ENCODE measurements around the gene XPA. TPM values are rescaled to one million over a fixed set of nuclear protein-coding genes. Genes with fewer than 3 reads are reported as not detected.

XPA gene
- total RNA-seq, 1 donor = 8.7 TPM

DNA sequence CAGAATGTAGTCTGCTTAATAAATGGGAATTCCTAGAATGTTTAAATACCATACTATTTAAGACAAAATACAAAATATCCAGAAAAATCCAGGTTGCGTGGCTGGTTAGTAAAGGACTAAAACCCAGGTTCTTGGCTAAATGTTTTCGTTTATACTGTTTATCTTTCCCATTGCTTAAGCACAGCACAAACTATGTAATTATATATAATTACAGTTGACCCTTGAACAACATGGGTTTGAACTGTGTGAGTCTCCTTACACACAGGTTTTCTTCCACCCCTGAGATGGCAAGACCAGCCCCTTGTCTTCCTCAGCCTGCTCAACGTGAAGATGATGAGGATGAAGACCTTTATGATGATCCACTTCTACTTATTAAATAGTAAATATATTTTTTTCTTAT is 24.7 kb downstream of the XPA start:
- Histone ChIP-seq H3K4me1 (ENCODE audit: insufficient read depth, low read length) (no peaks in the 10 kb centered on the region), H3K36me3 (ENCODE audit: insufficient read depth, low read length) (peaks cover 85% of the 10 kb centered on the region), H4K20me1 (ENCODE audit: insufficient read depth, low read length) (no peaks in the 10 kb centered on the region), H3K79me2 (ENCODE audit: insufficient read depth, low read length) (no peaks in the 10 kb centered on the region), H2AFZ (ENCODE audit: low read length) (no peak overlapping the region), H3K27me3 (ENCODE audit: insufficient read depth, low read length) (no peaks in the 10 kb centered on the region), H3K4me3 (ENCODE audit: insufficient read depth, low read length) (no peak overlapping the region), H3K9me3 (ENCODE audit: low read depth, low read length) (no peaks in the 10 kb centered on the region), H3K4me2 (ENCODE audit: insufficient read depth, low read length) (no peak overlapping the region), H3K27ac (ENCODE audit: low read depth, low read length) (no peak overlapping the region)
- TF ChIP-seq, protein P1, sequence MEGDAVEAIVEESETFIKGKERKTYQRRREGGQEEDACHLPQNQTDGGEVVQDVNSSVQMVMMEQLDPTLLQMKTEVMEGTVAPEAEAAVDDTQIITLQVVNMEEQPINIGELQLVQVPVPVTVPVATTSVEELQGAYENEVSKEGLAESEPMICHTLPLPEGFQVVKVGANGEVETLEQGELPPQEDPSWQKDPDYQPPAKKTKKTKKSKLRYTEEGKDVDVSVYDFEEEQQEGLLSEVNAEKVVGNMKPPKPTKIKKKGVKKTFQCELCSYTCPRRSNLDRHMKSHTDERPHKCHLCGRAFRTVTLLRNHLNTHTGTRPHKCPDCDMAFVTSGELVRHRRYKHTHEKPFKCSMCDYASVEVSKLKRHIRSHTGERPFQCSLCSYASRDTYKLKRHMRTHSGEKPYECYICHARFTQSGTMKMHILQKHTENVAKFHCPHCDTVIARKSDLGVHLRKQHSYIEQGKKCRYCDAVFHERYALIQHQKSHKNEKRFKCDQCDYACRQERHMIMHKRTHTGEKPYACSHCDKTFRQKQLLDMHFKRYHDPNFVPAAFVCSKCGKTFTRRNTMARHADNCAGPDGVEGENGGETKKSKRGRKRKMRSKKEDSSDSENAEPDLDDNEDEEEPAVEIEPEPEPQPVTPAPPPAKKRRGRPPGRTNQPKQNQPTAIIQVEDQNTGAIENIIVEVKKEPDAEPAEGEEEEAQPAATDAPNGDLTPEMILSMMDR (IDR thresholded peaks at IDR 0.05; ENCODE audit: extremely low read depth, low read depth, low read length) = no peak
- DNase-seq (ENCODE audit: insufficient read length, low spot score, missing footprints) = no peak

DNA sequence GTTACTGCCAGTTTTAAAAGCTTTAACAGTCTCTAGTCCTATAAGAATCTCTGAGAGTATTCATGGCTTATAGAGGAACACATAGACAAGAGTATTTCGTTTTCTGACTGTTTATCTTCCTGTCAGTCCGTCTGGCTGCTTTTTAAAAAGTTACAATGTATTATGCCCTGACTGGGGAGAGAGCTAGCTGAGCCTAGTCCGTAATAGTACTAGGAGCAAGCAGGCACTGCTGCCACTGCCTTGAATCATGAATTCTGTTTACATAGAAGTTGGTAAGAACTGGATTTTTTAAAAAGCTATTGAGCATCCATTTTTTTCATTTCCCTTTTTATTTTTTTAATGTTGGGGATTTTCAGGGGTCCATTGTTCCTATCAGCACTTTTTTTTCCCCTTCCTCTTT is 26.6 kb downstream of the XPA start:
- Histone ChIP-seq H2AFZ (ENCODE audit: low read length) (no peak overlapping the region), H3K27me3 (ENCODE audit: insufficient read depth, low read length) (no peaks in the 10 kb centered on the region), H3K27ac (ENCODE audit: low read depth, low read length) (no peak overlapping the region), H3K4me3 (ENCODE audit: insufficient read depth, low read length) (no peak overlapping the region), H3K9me3 (ENCODE audit: low read depth, low read length) (no peaks in the 10 kb centered on the region), H3K4me2 (ENCODE audit: insufficient read depth, low read length) (no peak overlapping the region), H4K20me1 (ENCODE audit: insufficient read depth, low read length) (no peaks in the 10 kb centered on the region), H3K36me3 (ENCODE audit: insufficient read depth, low read length) (peaks cover 92% of the 10 kb centered on the region), H3K79me2 (ENCODE audit: insufficient read depth, low read length) (no peaks in the 10 kb centered on the region), H3K4me1 (ENCODE audit: insufficient read depth, low read length) (no peaks in the 10 kb centered on the region)
- no peak for DNase-seq (ENCODE audit: insufficient read length, low spot score, missing footprints)
- TF ChIP-seq, protein P1 (IDR thresholded peaks at IDR 0.05; ENCODE audit: extremely low read depth, low read depth, low read length) = no peak

DNA sequence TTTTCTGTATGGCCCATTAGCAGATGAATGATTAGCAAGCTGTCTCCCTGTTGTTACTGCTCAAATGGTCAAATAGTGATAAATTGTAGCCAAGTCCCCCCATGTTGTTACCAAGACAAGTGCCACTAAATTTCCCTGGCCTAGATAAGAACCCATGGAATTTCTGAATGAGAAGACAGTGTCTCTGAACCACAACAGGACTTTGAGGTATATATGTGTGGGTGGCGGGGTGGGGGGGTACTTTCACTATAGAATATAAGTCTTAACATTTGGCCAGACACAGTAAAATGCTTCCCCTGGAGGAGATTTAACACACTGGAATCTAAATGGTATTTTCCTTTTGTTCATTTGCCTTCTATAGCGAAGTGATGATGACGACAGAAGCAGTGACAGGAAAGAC is 28.7 kb downstream of the XPA start:
- no peaks in the 10 kb centered on the region for H4K20me1 ChIP-seq (ENCODE audit: insufficient read depth, low read length)
- no peak overlapping the region for H3K27ac ChIP-seq (ENCODE audit: low read depth, low read length)
- H2AFZ ChIP-seq (ENCODE audit: low read length) = no peak overlapping the region
- H3K4me2 ChIP-seq (ENCODE audit: insufficient read depth, low read length) = no peak overlapping the region
- TF ChIP-seq, protein P1 (IDR thresholded peaks at IDR 0.05; ENCODE audit: extremely low read depth, low read depth, low read length) = no peak
- no peaks in the 10 kb centered on the region for H3K27me3 ChIP-seq (ENCODE audit: insufficient read depth, low read length)
- no peak overlapping the region for H3K4me3 ChIP-seq (ENCODE audit: insufficient read depth, low read length)
- no peaks in the 10 kb centered on the region for H3K9me3 ChIP-seq (ENCODE audit: low read depth, low read length)
- no peaks in the 10 kb centered on the region for H3K79me2 ChIP-seq (ENCODE audit: insufficient read depth, low read length)
- H3K4me1 ChIP-seq (ENCODE audit: insufficient read depth, low read length) = no peaks in the 10 kb centered on the region
- H3K36me3 ChIP-seq (ENCODE audit: insufficient read depth, low read length) = peaks cover 88% of the 10 kb centered on the region
- no peak for DNase-seq (ENCODE audit: insufficient read length, low spot score, missing footprints)

DNA sequence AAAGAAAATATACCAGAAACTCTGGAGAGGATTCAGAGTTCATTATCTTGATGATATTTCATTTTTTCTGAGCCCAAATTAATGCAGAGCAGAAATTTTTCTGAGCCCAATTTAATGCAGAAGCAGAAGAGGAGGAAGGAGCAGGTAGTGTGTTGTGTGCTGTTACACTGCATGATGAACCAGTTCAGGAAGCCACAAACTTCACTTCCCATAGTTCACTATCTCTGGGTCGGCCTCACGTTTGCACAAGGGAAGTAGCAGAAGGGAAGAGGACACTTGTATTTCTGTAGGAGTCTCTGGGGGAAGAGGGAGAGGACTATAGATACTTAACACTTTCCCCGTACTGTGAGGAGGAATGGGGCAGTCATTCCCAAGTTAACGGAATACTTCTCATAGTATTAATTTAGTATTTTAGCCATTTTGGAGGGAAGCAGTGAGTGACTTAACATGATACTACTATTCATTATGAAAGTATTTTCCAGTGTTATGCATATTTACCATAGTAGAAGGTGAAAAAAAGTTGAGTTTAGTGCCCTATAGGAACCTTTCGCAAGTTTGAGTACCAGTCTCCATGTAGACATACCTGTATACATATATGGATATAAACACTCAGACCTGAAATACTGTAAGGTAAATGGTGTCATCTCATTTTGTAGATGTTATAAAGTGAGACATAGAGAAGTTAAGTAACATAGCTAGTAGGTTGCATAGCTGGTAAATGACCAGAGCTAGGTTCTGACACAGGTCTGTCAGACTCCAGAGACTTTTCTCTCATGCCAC is 30.0 kb downstream of the XPA start:
- Histone ChIP-seq H4K20me1 (ENCODE audit: insufficient read depth, low read length) (no peaks in the 10 kb centered on the region), H2AFZ (ENCODE audit: low read length) (no peak overlapping the region), H3K36me3 (ENCODE audit: insufficient read depth, low read length) (peaks cover 89% of the 10 kb centered on the region), H3K4me2 (ENCODE audit: insufficient read depth, low read length) (no peak overlapping the region), H3K9me3 (ENCODE audit: low read depth, low read length) (no peaks in the 10 kb centered on the region), H3K4me3 (ENCODE audit: insufficient read depth, low read length) (no peak overlapping the region), H3K79me2 (ENCODE audit: insufficient read depth, low read length) (no peaks in the 10 kb centered on the region), H3K27me3 (ENCODE audit: insufficient read depth, low read length) (no peaks in the 10 kb centered on the region), H3K4me1 (ENCODE audit: insufficient read depth, low read length) (no peaks in the 10 kb centered on the region), H3K27ac (ENCODE audit: low read depth, low read length) (no peak overlapping the region)
- no peak for DNase-seq (ENCODE audit: insufficient read length, low spot score, missing footprints)
- TF ChIP-seq, protein P1 (IDR thresholded peaks at IDR 0.05; ENCODE audit: extremely low read depth, low read depth, low read length) = no peak

Data from osteoblast (primary cell).